ENCODE data around the gene SLC22A31. TPM values are rescaled to one million over a fixed set of nuclear protein-coding genes. Genes with fewer than 3 reads are reported as not detected.

SLC22A31 gene
- total RNA-seq, 2 donors from 2014 or later = 68.2 TPM; not detected in 1

GRCh38 chr16:89210904-89211515 lies 10.7 kb upstream of the SLC22A31 start:
- no peak overlapping the region for H3K27ac ChIP-seq
- no peaks in the 10 kb centered on the region for H3K9me3 ChIP-seq
- H3K36me3 ChIP-seq (replicated peaks in 1 of 2; ENCODE audit: insufficient read depth in 1 of 2, low read depth in 2 of 2) = no peaks in the 10 kb centered on the region
- no peak for DNase-seq
- 65 to 66% methylated on average over 5 to 12 of the region's 15 CpGs for WGBS, 2 donors
- no peak overlapping the region for H3K4me3 ChIP-seq
- peaks cover 11% of the 10 kb centered on the region for H3K4me1 ChIP-seq
- no peak for TF ChIP-seq POLR2A (IDR thresholded peaks at IDR 0.05)
- no peak for TF ChIP-seq CTCF (IDR thresholded peaks at IDR 0.05)
- intact Hi-C loops (cut with DNase I) = loop anchor here (10.0 kb wide), 1 partner anchor 396 kb away; the partner anchor contains the start of gene APRT
- ATAC-seq = no peak
- no peaks in the 10 kb centered on the region for H3K27me3 ChIP-seq

GRCh38 chr16:89210165-89210903 lies 10.0 kb upstream of the SLC22A31 start:
- Histone ChIP-seq H3K4me3 (no peak overlapping the region), H3K9me3 (no peaks in the 10 kb centered on the region), H3K27me3 (no peaks in the 10 kb centered on the region), H3K36me3 (replicated peaks in 1 of 2; ENCODE audit: insufficient read depth in 1 of 2, low read depth in 2 of 2) (no peaks in the 10 kb centered on the region), H3K4me1 (peaks cover 5% of the 10 kb centered on the region), H3K27ac (no peak overlapping the region)
- intact Hi-C loops (cut with DNase I) = loop anchor here (10.0 kb wide), 1 partner anchor 396 kb away; the partner anchor contains the start of gene APRT
- DNase-seq (no peak), ATAC-seq (no peak)
- WGBS, 2 donors = 78 to 84% methylated on average over 11 of the region's 11 CpGs
- no peak for TF ChIP-seq CTCF (IDR thresholded peaks at IDR 0.05)
- no peak for TF ChIP-seq POLR2A (IDR thresholded peaks at IDR 0.05)

GRCh38 chr16:89209522-89210044 lies 9.2 kb upstream of the SLC22A31 start:
- intact Hi-C loops (cut with DNase I) = loop anchor here (10.0 kb wide), 1 partner anchor 395 kb away; the partner anchor contains the start of gene APRT
- no peak for ATAC-seq
- H3K27ac ChIP-seq = no peak overlapping the region
- H3K4me3 ChIP-seq = no peak overlapping the region
- no peaks in the 10 kb centered on the region for H3K36me3 ChIP-seq (replicated peaks in 1 of 2; ENCODE audit: insufficient read depth in 1 of 2, low read depth in 2 of 2)
- H3K27me3 ChIP-seq = no peaks in the 10 kb centered on the region
- TF ChIP-seq POLR2A (IDR thresholded peaks at IDR 0.05) = no peak
- no peak for TF ChIP-seq CTCF (IDR thresholded peaks at IDR 0.05)
- no peak for DNase-seq
- WGBS, 2 donors = 70 to 73% methylated on average over 15 of the region's 15 CpGs
- H3K9me3 ChIP-seq = no peaks in the 10 kb centered on the region
- H3K4me1 ChIP-seq = no peaks in the 10 kb centered on the region

- TF ChIP-seq POLR2A (IDR thresholded peaks at IDR 0.05) (no peak), CTCF (IDR thresholded peaks at IDR 0.05) (no peak)
- H3K27ac ChIP-seq = no peak overlapping the region
- no peak for DNase-seq
- ATAC-seq = no peak
- H3K27me3 ChIP-seq = no peaks in the 10 kb centered on the region
- 89 to 93% methylated on average over 4 of the region's 4 CpGs for WGBS, 2 donors
- H3K4me1 ChIP-seq = no peaks in the 10 kb centered on the region
- H3K9me3 ChIP-seq = no peaks in the 10 kb centered on the region
- H3K4me3 ChIP-seq = no peak overlapping the region
- intact Hi-C loops (cut with DNase I) = no loop called here
- no peaks in the 10 kb centered on the region for H3K36me3 ChIP-seq (replicated peaks in 1 of 2; ENCODE audit: insufficient read depth in 1 of 2, low read depth in 2 of 2)
Observed at GRCh38 chr16:89207993-89208392, 7.7 kb upstream of the SLC22A31 start.
